CD14-positive monocyte (primary cell): ENCODE data around the gene KAZN. TPM values are rescaled to one million over a fixed set of nuclear protein-coding genes. Genes with fewer than 3 reads are reported as not detected.

Experiments
- DNase-seq, 3 donors: peaks; one replicate each; pipeline ENCODE4 v3.0.0-alpha.2; 2011 to 2022
- H2AFZ ChIP-seq: 2 replicates; pipeline ENCODE4 v1.6.0; 2012; ENCODE audit warnings: mild to moderate bottlenecking, low read depth, low read length, inconsistent platforms; ENCODE audit not compliant: insufficient read depth, poor library complexity, severe bottlenecking
- H3K27ac ChIP-seq, 2 donors: 1 replicate in 1 of 2; 2 replicates in 1 of 2; pipeline ENCODE4 v1.5.1; 2012 to 2013; ENCODE audit warnings: low read length in 2 of 2, control low read depth in 1 of 2, inconsistent platforms in 1 of 2, low read depth in 1 of 2, mild to moderate bottlenecking in 1 of 2
- H3K27me3 ChIP-seq, 2 donors: one replicate each; pipeline versions ENCODE4 v1.6.0 to v1.6.1; 2011 to 2013; ENCODE audit warnings: low read length in 2 of 2; ENCODE audit not compliant: control insufficient read depth in 2 of 2, insufficient read depth in 2 of 2
- H3K36me3 ChIP-seq, 2 donors: replicated peaks in 1 of 2; 1 replicate in 1 of 2; 2 replicates in 1 of 2; pipeline versions ENCODE4 v1.5.1 to v1.6.1; 2012 to 2013; ENCODE audit warnings: low read length in 2 of 2, control low read depth in 1 of 2, inconsistent platforms in 1 of 2, mild to moderate bottlenecking in 1 of 2; ENCODE audit not compliant: insufficient read depth in 2 of 2, control insufficient read depth in 1 of 2
- H3K4me1 ChIP-seq, 2 donors: 1 replicate in 1 of 2; 2 replicates in 1 of 2; pipeline versions ENCODE4 v1.5.1 to v1.6.1; 2012 to 2013; ENCODE audit warnings: low read length in 2 of 2, control low read depth in 1 of 2, inconsistent platforms in 1 of 2, mild to moderate bottlenecking in 1 of 2, moderate library complexity in 1 of 2; ENCODE audit not compliant: insufficient read depth in 2 of 2, control insufficient read depth in 1 of 2
- H3K4me2 ChIP-seq: replicated peaks from 2 replicates; pipeline ENCODE3; 2012; ENCODE audit warnings: low read length, moderate library complexity, mild to moderate bottlenecking; ENCODE audit not compliant: poor library complexity, severe bottlenecking; ENCODE audit errors: extremely low read depth
- H3K4me3 ChIP-seq, 3 experiments: fragments of 200-600 bp in 1 of 3; sonication (generic) in 1 of 3; replicated peaks in 1 of 3; 1 replicate in 2 of 3; 2 replicates in 1 of 3; pipeline ENCODE4 v1.5.1; 2011 to 2013; ENCODE audit warnings: low read length in 3 of 3, mild to moderate bottlenecking in 3 of 3, control low read depth in 2 of 3, low read depth in 2 of 3, inconsistent platforms in 1 of 3, moderate library complexity in 1 of 3
- H3K79me2 ChIP-seq: 2 replicates; pipeline ENCODE4 v1.6.0; 2012; ENCODE audit warnings: mild to moderate bottlenecking, control low read depth, inconsistent platforms, low read length, moderate library complexity; ENCODE audit not compliant: insufficient read depth
- H3K9ac ChIP-seq: 2 replicates; pipeline ENCODE4 v1.6.0; 2017; ENCODE audit warnings: low read length, mild to moderate bottlenecking; ENCODE audit not compliant: insufficient read depth, poor library complexity, severe bottlenecking
- H3K9me3 ChIP-seq, 2 donors: replicated peaks in 1 of 2; 1 replicate in 1 of 2; 2 replicates in 1 of 2; pipeline versions ENCODE4 v1.5.1 to v1.6.1; 2012 to 2013; ENCODE audit warnings: low read length in 2 of 2, control low read depth in 1 of 2; ENCODE audit not compliant: control insufficient read depth in 1 of 2, insufficient read depth in 1 of 2
- H4K20me1 ChIP-seq: 2 replicates; pipeline ENCODE4 v1.6.0; 2012; ENCODE audit warnings: mild to moderate bottlenecking, low read length, control low read depth, moderate library complexity; ENCODE audit not compliant: insufficient read depth
- H3K27ac Mint-ChIP-seq, 7 donors: one replicate each; pipeline ENCODE4 v1.8.0; 2020; ENCODE audit warnings: mild to moderate bottlenecking in 7 of 7, mixed read lengths in 7 of 7, moderate library complexity in 6 of 7, inconsistent platforms in 2 of 7
- H3K27me3 Mint-ChIP-seq, 3 donors: one replicate each; pipeline ENCODE4 v1.8.0; 2021 to 2022; ENCODE audit warnings: low read depth in 3 of 3, mild to moderate bottlenecking in 3 of 3, mixed read lengths in 3 of 3, moderate library complexity in 3 of 3, inconsistent platforms in 1 of 3
- H3K36me3 Mint-ChIP-seq, 2 donors: one replicate each; pipeline ENCODE4 v1.8.0; 2020; ENCODE audit warnings: mixed read lengths in 2 of 2, inconsistent platforms in 1 of 2, mild to moderate bottlenecking in 1 of 2
- H3K4me1 Mint-ChIP-seq: one replicate; pipeline ENCODE4 v1.8.0; 2020; ENCODE audit warnings: mild to moderate bottlenecking, mixed read lengths
- H3K4me3 Mint-ChIP-seq, 2 donors: one replicate each; pipeline ENCODE4 v1.8.0; 2020; ENCODE audit warnings: mild to moderate bottlenecking in 2 of 2, mixed read lengths in 2 of 2, moderate library complexity in 1 of 2
- H3K9me3 Mint-ChIP-seq, 7 donors: one replicate each; pipeline ENCODE4 v1.8.0; 2020 to 2022; ENCODE audit warnings: mixed read lengths in 7 of 7, mild to moderate bottlenecking in 6 of 7, moderate library complexity in 6 of 7, inconsistent platforms in 2 of 7
- CTCF ChIP-seq: fragments of 200-600 bp; IDR thresholded peaks from one replicate; pipeline ENCODE4 v1.8.0; 2022; ENCODE audit warnings: antibody characterized with exemption, mild to moderate bottlenecking
- WGBS: methylation state at CpG from one replicate; pipeline ENCODE4 v1.1.5; 2013; ENCODE audit warnings: missing lambda C conversion rate; ENCODE audit not compliant: insufficient coverage; 5-methylcytosine and 5-hydroxymethylcytosine counted together
- intact Hi-C, 2 donors: fragments of 100-400 bp; cut with micrococcal nuclease; formaldehyde crosslinking; loops; one replicate each; pipeline versions ENCODE4 v1.15.0 to v1.15.1; 2023
- polyA plus RNA-seq, 3 donors: library from polyadenylated mRNA; depleted of rRNA in 1 of 3; unstranded in 2 of 3; stranded (reverse) in 1 of 3; fragments of 300-500 nt in 2 of 3; fragments of >200 nt in 1 of 3; fragmentation: Illumina TruSeq in 2 of 3; gene quantifications; 1 replicate in 2 of 3; 2 replicates in 1 of 3; pipeline ENCODE4 v1.2.3, GENCODE V29; 2012 to 2021

KAZN gene
- polyA plus RNA-seq, 3 donors: not detected

GRCh38 chr1:15027515-15027986, 429.1 kb downstream of the KAZN start:
- Histone ChIP-seq H2AFZ (no peak overlapping the region), H4K20me1 (no peaks in the 10 kb centered on the region), H3K36me3 (no peaks in the 10 kb centered on the region), H3K4me3 (no peak overlapping the region), H3K9me3 (no peaks in the 10 kb centered on the region), H3K27me3 (no peaks in the 10 kb centered on the region), H3K4me1 (no peaks in the 10 kb centered on the region), H3K4me2 (no peak overlapping the region), H3K27ac (no peak overlapping the region), H3K79me2 (no peaks in the 10 kb centered on the region), H3K9ac (no peak overlapping the region)
- H3K9me3 Mint-ChIP-seq: no peaks in the 10 kb centered on the region
- H3K27me3 Mint-ChIP-seq: peaks cover 0 to 5% (median 3%) of the 10 kb centered on the region in 3 donors
- intact Hi-C loops: no loop called here
- WGBS: 72% methylated on average over 6 of the region's 12 CpGs
- H3K27ac Mint-ChIP-seq: peak overlapping the region in 1 of 7 donors; percentile 5
- peaks cover 5% of the 10 kb centered on the region for H3K4me1 Mint-ChIP-seq
- H3K4me3 Mint-ChIP-seq: no peak overlapping the region
- DNase-seq: peak in 2 of 3 donors; percentile 2 to 21
- no peaks in the 10 kb centered on the region for H3K36me3 Mint-ChIP-seq
- TF ChIP-seq CTCF: peak; percentile 88

GRCh38 chr1:15028102-15028501, 429.6 kb downstream of the KAZN start:
- no peak overlapping the region for H3K9ac ChIP-seq
- no peaks in the 10 kb centered on the region for H3K27me3 ChIP-seq
- H3K27me3 Mint-ChIP-seq: peaks cover 0 to 5% (median 3%) of the 10 kb centered on the region in 3 donors
- TF ChIP-seq CTCF: no peak
- H3K4me1 Mint-ChIP-seq: peaks cover 3% of the 10 kb centered on the region
- no peak overlapping the region for H3K27ac ChIP-seq
- H3K4me2 ChIP-seq: no peak overlapping the region
- H3K79me2 ChIP-seq: no peaks in the 10 kb centered on the region
- H3K4me3 ChIP-seq: no peak overlapping the region
- no peaks in the 10 kb centered on the region for H3K9me3 ChIP-seq
- H3K4me3 Mint-ChIP-seq: no peak overlapping the region
- no peak for DNase-seq
- H3K36me3 ChIP-seq: no peaks in the 10 kb centered on the region
- no peak overlapping the region for H2AFZ ChIP-seq
- 65% methylated on average over 4 of the region's 6 CpGs for WGBS
- H3K4me1 ChIP-seq: no peaks in the 10 kb centered on the region
- no peaks in the 10 kb centered on the region for H4K20me1 ChIP-seq
- intact Hi-C loops: no loop called here
- no peak overlapping the region for H3K27ac Mint-ChIP-seq
- no peaks in the 10 kb centered on the region for H3K36me3 Mint-ChIP-seq
- no peaks in the 10 kb centered on the region for H3K9me3 Mint-ChIP-seq
